ENCODE results near the gene SCO2. TPM values are rescaled to one million over a fixed set of nuclear protein-coding genes. Genes with fewer than 3 reads are reported as not detected.

SCO2 gene
- total RNA-seq, 2 experiments from 2014 or later = 4.1 to 4.9 TPM

DNA sequence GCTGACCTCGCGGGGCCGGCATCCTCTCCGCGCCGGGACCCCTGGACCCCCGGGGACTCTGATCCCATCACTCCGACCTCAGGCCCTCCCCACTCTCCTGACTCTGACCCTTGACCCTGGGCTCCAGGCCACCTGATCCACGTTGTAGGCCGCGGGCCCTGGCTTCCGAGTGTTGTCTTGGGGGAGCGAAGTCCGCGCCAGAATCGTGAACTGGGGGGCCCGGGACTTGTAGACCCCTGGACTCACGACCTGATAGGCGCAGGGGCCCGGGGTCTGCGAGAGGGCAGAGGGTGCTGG is 5.1 kb upstream of the SCO2 start:
- Histone ChIP-seq H3K4me2 (ENCODE audit: low read length) (peak overlapping the region; percentile 92), H3K4me3 (ENCODE audit: low read depth, low read length, poor library complexity, severe bottlenecking) (peak overlapping the region; percentile 71), H3K79me2 (ENCODE audit: insufficient read depth, low read depth, low read length) (no peaks in the 10 kb centered on the region), H3K9me3 (ENCODE audit: low read length) (no peaks in the 10 kb centered on the region), H3K4me1 (ENCODE audit: insufficient read depth, low read length, poor library complexity, severe bottlenecking) (peaks cover 63% of the 10 kb centered on the region), H3K36me3 (ENCODE audit: insufficient read depth, low read length) (no peaks in the 10 kb centered on the region), H3K9me2 (ENCODE audit: insufficient read depth, low read length) (no peaks in the 10 kb centered on the region), H3K27ac (ENCODE audit: low read depth, low read length, poor library complexity, severe bottlenecking) (peak overlapping the region; percentile 53), H2AFZ (ENCODE audit: low read length) (peak overlapping the region; percentile 7; the same call in 1 of the 2 replicates), H4K20me1 (ENCODE audit: insufficient read depth, low read length) (no peaks in the 10 kb centered on the region)
- TF ChIP-seq, protein P1, sequence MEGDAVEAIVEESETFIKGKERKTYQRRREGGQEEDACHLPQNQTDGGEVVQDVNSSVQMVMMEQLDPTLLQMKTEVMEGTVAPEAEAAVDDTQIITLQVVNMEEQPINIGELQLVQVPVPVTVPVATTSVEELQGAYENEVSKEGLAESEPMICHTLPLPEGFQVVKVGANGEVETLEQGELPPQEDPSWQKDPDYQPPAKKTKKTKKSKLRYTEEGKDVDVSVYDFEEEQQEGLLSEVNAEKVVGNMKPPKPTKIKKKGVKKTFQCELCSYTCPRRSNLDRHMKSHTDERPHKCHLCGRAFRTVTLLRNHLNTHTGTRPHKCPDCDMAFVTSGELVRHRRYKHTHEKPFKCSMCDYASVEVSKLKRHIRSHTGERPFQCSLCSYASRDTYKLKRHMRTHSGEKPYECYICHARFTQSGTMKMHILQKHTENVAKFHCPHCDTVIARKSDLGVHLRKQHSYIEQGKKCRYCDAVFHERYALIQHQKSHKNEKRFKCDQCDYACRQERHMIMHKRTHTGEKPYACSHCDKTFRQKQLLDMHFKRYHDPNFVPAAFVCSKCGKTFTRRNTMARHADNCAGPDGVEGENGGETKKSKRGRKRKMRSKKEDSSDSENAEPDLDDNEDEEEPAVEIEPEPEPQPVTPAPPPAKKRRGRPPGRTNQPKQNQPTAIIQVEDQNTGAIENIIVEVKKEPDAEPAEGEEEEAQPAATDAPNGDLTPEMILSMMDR (conservative IDR thresholded peaks at IDR 0.05; ENCODE audit: low read length) = no peak
- no peak for TF ChIP-seq EZH2phosphoT487 (IDR thresholded peaks at IDR 0.05; ENCODE audit: borderline replicate concordance, low read depth, low read length)
- intact Hi-C loops (cut with micrococcal nuclease; ENCODE audit: unreplicated experiment) = loop anchor here (2.0 kb wide), 1 partner anchor 52 kb away; the partner anchor contains the start of gene CHKB
- ChIA-PET POLR2A (no interaction called here), CTCF (ENCODE audit: unreplicated experiment) (no interaction called here)
- DNase-seq (ENCODE audit: low spot score) = no peak
- BruUV-seq (replicated peaks) = no TSS peak

DNA sequence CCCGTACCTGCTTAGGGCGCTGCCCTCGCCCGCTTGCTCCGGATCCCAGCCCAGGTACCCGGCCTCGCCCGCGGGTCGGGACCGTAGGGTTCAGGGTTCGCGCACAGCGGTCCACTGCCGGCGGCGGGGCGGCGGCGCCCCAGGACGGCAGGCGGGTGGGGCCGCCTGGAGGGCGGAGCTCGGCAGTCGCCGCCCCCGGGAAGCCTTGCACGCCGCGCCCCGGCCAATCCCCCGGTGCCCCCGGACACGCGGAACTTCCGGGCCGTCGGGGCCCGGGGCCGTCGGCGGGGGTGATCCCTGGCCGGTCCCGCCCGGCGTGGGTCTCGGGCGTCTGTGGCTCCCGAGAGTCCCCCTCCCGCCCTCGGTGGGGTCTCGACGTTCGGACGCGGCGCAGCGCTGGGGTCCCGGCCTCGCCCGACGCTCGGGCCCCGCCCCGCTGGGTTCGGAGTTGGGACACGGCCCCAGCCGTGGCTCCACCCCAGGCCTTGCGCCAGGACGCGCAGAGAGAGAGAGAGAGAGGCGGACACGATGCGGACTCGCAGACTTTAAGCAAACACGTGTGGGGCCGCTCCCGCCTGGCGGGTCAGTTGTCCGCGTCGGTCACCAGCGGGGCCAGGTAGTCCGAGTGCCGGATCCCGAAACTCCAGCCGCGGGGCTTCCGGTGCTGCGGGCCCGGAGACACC is 4.6 kb upstream of the SCO2 start, which contains the start of gene TYMP:
TSS of gene TYMP (minus strand) at position 116 of the 683 bp plus-strand sequence. CDS start 303 bp downstream, outside the sequence.
- TF ChIP-seq, protein P1 (conservative IDR thresholded peaks at IDR 0.05; ENCODE audit: low read length) = no peak
- no peak for TF ChIP-seq EZH2phosphoT487 (IDR thresholded peaks at IDR 0.05; ENCODE audit: borderline replicate concordance, low read depth, low read length)
- H3K4me2 ChIP-seq (ENCODE audit: low read length) = peak within 1 kb of the TSS; percentile 92
- BruUV-seq (replicated peaks) = no TSS peak
- no peaks in the 10 kb centered on the region for H4K20me1 ChIP-seq (ENCODE audit: insufficient read depth, low read length)
- no peaks in the 10 kb centered on the region for H3K79me2 ChIP-seq (ENCODE audit: insufficient read depth, low read depth, low read length)
- DNase-seq (ENCODE audit: low spot score) = peak; percentile 78
- H2AFZ ChIP-seq (ENCODE audit: low read length) = peak within 1 kb of the TSS; percentile 7; the same call in 1 of the 2 replicates
- H3K36me3 ChIP-seq (ENCODE audit: insufficient read depth, low read length) = peaks cover under 1% of the 10 kb centered on the region; the same call in 1 of the 2 replicates
- H3K9me2 ChIP-seq (ENCODE audit: insufficient read depth, low read length) = no peaks in the 10 kb centered on the region
- H3K27ac ChIP-seq (ENCODE audit: low read depth, low read length, poor library complexity, severe bottlenecking) = peak within 1 kb of the TSS; percentile 53
- POLR2A ChIA-PET = no interaction called here
- CTCF ChIA-PET (ENCODE audit: unreplicated experiment) = interaction anchor here (1.1 kb wide), 1 partner anchor 10 kb away, joined by 3 read pairs; no protein-coding TSS in a partner anchor
- intact Hi-C loops (cut with micrococcal nuclease; ENCODE audit: unreplicated experiment) = loop anchor here (2.0 to 5.0 kb wide), 2 partner anchors 53 to 288 kb away; partner anchors contain the start of gene CHKB
- H3K4me3 ChIP-seq (ENCODE audit: low read depth, low read length, poor library complexity, severe bottlenecking) = peak within 1 kb of the TSS; percentile 71
- peaks cover 58% of the 10 kb centered on the region for H3K4me1 ChIP-seq (ENCODE audit: insufficient read depth, low read length, poor library complexity, severe bottlenecking)
- no peaks in the 10 kb centered on the region for H3K9me3 ChIP-seq (ENCODE audit: low read length)

DNA sequence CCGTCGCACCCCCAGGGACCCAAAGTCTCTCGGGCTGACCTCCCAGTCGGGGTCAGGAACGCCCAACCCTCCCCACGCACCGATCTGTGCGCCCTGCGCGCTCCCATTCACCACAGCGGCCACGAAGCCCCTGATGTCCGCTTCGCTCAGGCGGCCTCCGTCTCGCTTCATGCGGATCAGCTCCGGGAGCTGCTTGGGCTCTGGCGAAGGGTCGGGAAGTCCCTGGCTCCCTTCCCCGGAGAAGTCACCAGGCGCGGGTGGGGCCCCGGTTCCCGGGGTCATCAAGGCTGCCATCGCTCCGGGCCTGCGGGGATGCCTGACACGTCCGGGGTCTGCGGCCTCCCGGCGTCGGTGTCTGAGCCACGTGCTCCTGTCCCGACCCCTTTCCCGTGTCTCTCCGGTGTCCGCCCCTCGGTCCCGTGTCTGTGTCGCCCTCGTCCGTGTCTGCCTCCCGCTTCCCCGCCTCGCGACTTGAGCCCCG is 4.1 kb upstream of the SCO2 start:
- TF ChIP-seq, protein P1 (conservative IDR thresholded peaks at IDR 0.05; ENCODE audit: low read length) = no peak
- no peak for TF ChIP-seq EZH2phosphoT487 (IDR thresholded peaks at IDR 0.05; ENCODE audit: borderline replicate concordance, low read depth, low read length)
- Histone ChIP-seq H3K4me1 (ENCODE audit: insufficient read depth, low read length, poor library complexity, severe bottlenecking) (peaks cover 58% of the 10 kb centered on the region), H3K9me3 (ENCODE audit: low read length) (no peaks in the 10 kb centered on the region), H3K27ac (ENCODE audit: low read depth, low read length, poor library complexity, severe bottlenecking) (no peak overlapping the region), H3K4me3 (ENCODE audit: low read depth, low read length, poor library complexity, severe bottlenecking) (peak overlapping the region; percentile 71), H3K9me2 (ENCODE audit: insufficient read depth, low read length) (no peaks in the 10 kb centered on the region), H3K79me2 (ENCODE audit: insufficient read depth, low read depth, low read length) (peaks cover 1% of the 10 kb centered on the region; the same call in 1 of the 2 replicates), H3K36me3 (ENCODE audit: insufficient read depth, low read length) (peaks cover 6% of the 10 kb centered on the region), H4K20me1 (ENCODE audit: insufficient read depth, low read length) (no peaks in the 10 kb centered on the region), H2AFZ (ENCODE audit: low read length) (no peak overlapping the region), H3K4me2 (ENCODE audit: low read length) (peak overlapping the region; percentile 92)
- BruUV-seq (replicated peaks) = no TSS peak
- ChIA-PET CTCF (ENCODE audit: unreplicated experiment) (interaction anchor here (1.1 kb wide), 1 partner anchor 11 kb away, joined by 3 read pairs; no protein-coding TSS in a partner anchor), POLR2A (no interaction called here)
- intact Hi-C loops (cut with micrococcal nuclease; ENCODE audit: unreplicated experiment) = loop anchor here (5.0 kb wide), 1 partner anchor 287 kb away; no protein-coding TSS in a partner anchor
- DNase-seq (ENCODE audit: low spot score) = no peak

Data from OCI-LY7 (cell line).